Spleen (tissue), 11 donors: ENCODE measurements around the gene RPL10. TPM values are rescaled to one million over a fixed set of nuclear protein-coding genes. Genes with fewer than 3 reads are reported as not detected.

Experiments used
- DNase-seq: peaks from one replicate; pipeline ENCODE4 v3.0.0-alpha.2; 2020
- H3K27ac ChIP-seq, 8 donors: fragments of 200-600 bp; sonication (generic) in 7 of 8; 1 replicate in 4 of 8; 2 replicates in 4 of 8; pipeline versions ENCODE4 v1.5.0 to v1.8.0; 2016 to 2021; ENCODE audit warnings: inconsistent platforms in 4 of 8, mild to moderate bottlenecking in 4 of 8, moderate library complexity in 1 of 8
- H3K27me3 ChIP-seq, 7 donors: fragments of 200-600 bp; sonication (generic) in 6 of 7; replicated peaks in 1 of 7; 1 replicate in 4 of 7; 2 replicates in 3 of 7; pipeline versions ENCODE4 v1.5.0 to v1.8.0; 2016 to 2021; ENCODE audit warnings: inconsistent platforms in 3 of 7, mild to moderate bottlenecking in 1 of 7
- H3K36me3 ChIP-seq, 6 donors: fragments of 200-600 bp; sonication (generic) in 5 of 6; 1 replicate in 4 of 6; 2 replicates in 2 of 6; pipeline versions ENCODE4 v1.5.0 to v1.8.0; 2016 to 2021; ENCODE audit warnings: inconsistent platforms in 2 of 6
- H3K4me1 ChIP-seq, 6 donors: fragments of 200-600 bp; sonication (generic) in 5 of 6; 1 replicate in 3 of 6; 2 replicates in 3 of 6; pipeline versions ENCODE4 v1.5.0 to v1.8.0; 2016 to 2021; ENCODE audit warnings: inconsistent platforms in 3 of 6
- H3K4me3 ChIP-seq, 8 donors: fragments of 200-600 bp; sonication (generic) in 7 of 8; 1 replicate in 4 of 8; 2 replicates in 4 of 8; pipeline versions ENCODE4 v1.5.0 to v1.8.0; 2016 to 2021; ENCODE audit warnings: inconsistent platforms in 4 of 8, mild to moderate bottlenecking in 4 of 8, moderate library complexity in 2 of 8
- H3K9me3 ChIP-seq, 8 donors: fragments of 200-600 bp; sonication (generic) in 7 of 8; 1 replicate in 4 of 8; 2 replicates in 4 of 8; pipeline versions ENCODE4 v1.5.0 to v1.8.0; 2016 to 2021; ENCODE audit warnings: inconsistent platforms in 4 of 8
- POLR2A ChIP-seq, 3 donors: fragments of 450-650 bp; IDR thresholded peaks; one replicate each; pipeline ENCODE4 v1.5.1; 2017; ENCODE audit warnings: antibody characterized with exemption in 3 of 3, mild to moderate bottlenecking in 1 of 3
- POLR2AphosphoS5 ChIP-seq, 3 donors: sonication (generic); formaldehyde crosslinking; IDR thresholded peaks; one replicate each; pipeline ENCODE4 v1.5.1; 2017; ENCODE audit warnings: antibody characterized with exemption in 3 of 3
- WGBS, 5 donors: extraction: QIAGEN DNeasy Blood & Tissue Kit in 3 of 5; methylation state at CpG; one replicate each; pipeline versions ENCODE4 v1.1.5 to v1.1.7; 2013 to 2018; 5-methylcytosine and 5-hydroxymethylcytosine counted together
- intact Hi-C: fragments of 100-400 bp; cut with DNase I; formaldehyde crosslinking; loops from one replicate; pipeline ENCODE4 v1.15.0; 2023; ENCODE audit warnings: low total_unique reads
- polyA plus RNA-seq, 3 donors: library from polyadenylated mRNA; stranded (reverse); fragments of 200-250 nt; gene quantifications; one replicate each; pipeline ENCODE4 v1.2.1, GENCODE V29; 2013
- total RNA-seq, 7 donors: library from RNA; depleted of rRNA in 3 of 7; stranded (reverse); fragments of >200 nt in 3 of 7; fragmentation: NEBNext Ultra II Directional in 4 of 7; extraction: Animal tissue kit (Norgen Biotek cat#: 25700) in 4 of 7; gene quantifications; one replicate each; pipeline versions ENCODE4 v1.1.0 to v1.2.1, GENCODE V29; 2016 to 2021
- TF ChIP-seq, protein P1 (sequence below), 11 experiments: fragments of 200-600 bp in 7 of 11; fragments of 450-650 bp in 4 of 11; sonication (generic) in 4 of 11; IDR thresholded peaks in 8 of 11; conservative IDR thresholded peaks in 3 of 11; 1 replicate in 7 of 11; 2 replicates in 4 of 11; pipeline versions ENCODE4 v1.4.0 to v1.8.0; 2016 to 2021; ENCODE audit warnings: antibody characterized with exemption in 11 of 11, inconsistent platforms in 4 of 11, mild to moderate bottlenecking in 1 of 11
- donor health status: healthy with polysubstance abuse.
- donor health status: DM: no; HTN: no; CAD: no; lungs with moderate emphysema.
- donor health status: DM: no; HTN: no; CAD: no.
- donor health status: Bipolar disorder and iron deficiency.
- donor health status: healthy.
- donor health status: DM: no; HTN: no; CAD: no.
- donor health status: DM: yes; HTN: yes; CAD: no.

The RPL10 gene
- total and polyA plus RNA-seq, 10 donors = 2,711 to 9,324 (median 3,504) TPM

DNA sequence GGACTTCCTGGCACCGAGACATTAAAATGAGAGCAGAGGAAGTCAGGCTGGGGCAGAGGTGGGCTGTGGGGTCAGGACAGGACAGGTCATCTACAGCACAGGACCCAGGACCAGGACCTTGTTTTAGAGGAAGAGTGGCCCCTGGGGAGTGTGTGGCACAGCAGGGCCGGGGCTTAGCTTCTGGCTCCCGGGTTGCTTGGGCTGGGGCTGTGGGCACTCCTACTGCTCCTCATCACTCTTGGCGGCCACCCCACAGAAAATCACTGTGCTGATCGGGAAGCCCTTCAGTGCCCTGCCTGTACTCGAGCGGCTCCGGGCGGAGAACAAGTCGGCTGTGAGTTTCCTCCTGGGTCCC lies 22.2 kb downstream of the RPL10 start:
- Histone ChIP-seq H3K4me3 (no peak overlapping the region), H3K36me3 (peaks cover 0 to 27% (median 0%) of the 10 kb centered on the region in 6 donors), H3K9me3 (no peaks in the 10 kb centered on the region), H3K4me1 (peaks cover 0 to 24% (median 0%) of the 10 kb centered on the region in 6 donors), H3K27ac (peak overlapping the region in 4 of 8 donors; percentile 18 to 68 (median 52)), H3K27me3 (no peaks in the 10 kb centered on the region)
- TF ChIP-seq POLR2AphosphoS5 (IDR thresholded peaks at IDR 0.05) (peak in 1 of 3 donors; percentile 6), POLR2A (IDR thresholded peaks at IDR 0.05) (no peak)
- TF ChIP-seq, protein P1, sequence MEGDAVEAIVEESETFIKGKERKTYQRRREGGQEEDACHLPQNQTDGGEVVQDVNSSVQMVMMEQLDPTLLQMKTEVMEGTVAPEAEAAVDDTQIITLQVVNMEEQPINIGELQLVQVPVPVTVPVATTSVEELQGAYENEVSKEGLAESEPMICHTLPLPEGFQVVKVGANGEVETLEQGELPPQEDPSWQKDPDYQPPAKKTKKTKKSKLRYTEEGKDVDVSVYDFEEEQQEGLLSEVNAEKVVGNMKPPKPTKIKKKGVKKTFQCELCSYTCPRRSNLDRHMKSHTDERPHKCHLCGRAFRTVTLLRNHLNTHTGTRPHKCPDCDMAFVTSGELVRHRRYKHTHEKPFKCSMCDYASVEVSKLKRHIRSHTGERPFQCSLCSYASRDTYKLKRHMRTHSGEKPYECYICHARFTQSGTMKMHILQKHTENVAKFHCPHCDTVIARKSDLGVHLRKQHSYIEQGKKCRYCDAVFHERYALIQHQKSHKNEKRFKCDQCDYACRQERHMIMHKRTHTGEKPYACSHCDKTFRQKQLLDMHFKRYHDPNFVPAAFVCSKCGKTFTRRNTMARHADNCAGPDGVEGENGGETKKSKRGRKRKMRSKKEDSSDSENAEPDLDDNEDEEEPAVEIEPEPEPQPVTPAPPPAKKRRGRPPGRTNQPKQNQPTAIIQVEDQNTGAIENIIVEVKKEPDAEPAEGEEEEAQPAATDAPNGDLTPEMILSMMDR (IDR thresholded peaks at IDR 0.05 in 8 of 11, conservative IDR thresholded peaks at IDR 0.05 in 3 of 11) = no peak
- no peak for DNase-seq
- 50 to 83% (median 79%) methylated on average over 1 to 10 of the region's 10 CpGs for WGBS, 5 donors
- intact Hi-C loops = no loop called here

DNA sequence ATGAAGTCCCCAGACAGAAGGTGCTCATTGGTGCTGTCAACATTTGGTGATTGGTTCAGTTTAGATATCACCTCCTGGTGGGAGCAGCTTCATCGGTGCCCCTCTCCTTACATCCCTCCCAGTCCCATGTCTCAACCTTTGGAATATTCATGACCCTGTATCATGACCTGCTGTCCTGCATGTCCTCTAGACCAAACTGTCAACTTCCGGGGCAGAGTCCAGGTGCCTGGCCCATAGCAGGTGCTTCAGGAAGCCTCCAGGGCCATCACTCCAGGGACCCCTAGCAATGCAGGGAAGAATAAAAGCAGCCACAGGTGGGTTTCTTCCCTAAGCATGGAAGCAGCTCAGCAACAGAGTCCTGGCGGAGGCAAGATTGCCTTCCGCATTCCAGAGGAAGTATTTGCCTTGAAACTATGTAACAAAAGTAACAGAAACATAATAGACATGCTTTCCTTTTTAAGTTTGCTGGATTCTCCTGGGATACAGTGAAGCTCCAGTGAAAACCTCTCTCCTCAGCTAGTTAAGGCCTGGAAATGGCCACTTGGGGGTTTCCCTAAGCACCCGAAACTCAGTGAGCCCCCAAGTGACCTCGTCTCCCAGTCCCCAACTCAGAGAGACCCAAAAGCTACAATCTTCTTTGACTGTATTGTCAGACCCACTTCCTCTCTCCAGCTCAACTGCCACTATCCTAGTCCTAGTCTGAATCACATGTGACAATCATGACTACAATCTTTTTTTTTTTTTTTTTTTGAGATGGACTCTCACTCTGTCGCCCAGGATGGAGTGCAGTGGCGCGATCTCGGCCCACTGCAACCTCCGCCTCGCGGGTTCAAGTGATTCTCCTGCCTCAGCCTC lies 29.0 kb downstream of the RPL10 start:
- peaks cover 3 to 58% (median 24%) of the 10 kb centered on the region in 6 donors for H3K4me1 ChIP-seq
- H3K9me3 ChIP-seq = no peaks in the 10 kb centered on the region
- DNase-seq = no peak
- TF ChIP-seq, protein P1 (IDR thresholded peaks at IDR 0.05 in 8 of 11, conservative IDR thresholded peaks at IDR 0.05 in 3 of 11) = no peak
- TF ChIP-seq POLR2AphosphoS5 (IDR thresholded peaks at IDR 0.05) = no peak
- no peak for TF ChIP-seq POLR2A (IDR thresholded peaks at IDR 0.05)
- peak overlapping the region in 5 of 8 donors; percentile 32 to 94 (median 92) for H3K27ac ChIP-seq
- peaks cover 0 to 7% (median 4%) of the 10 kb centered on the region in 6 donors for H3K36me3 ChIP-seq
- 68 to 84% (median 82%) methylated on average over 11 to 13 of the region's 13 CpGs for WGBS, 5 donors
- no peaks in the 10 kb centered on the region for H3K27me3 ChIP-seq
- H3K4me3 ChIP-seq = peak overlapping the region in 3 of 8 donors; percentile 62 to 86 (median 76)
- intact Hi-C loops = no loop called here

DNA sequence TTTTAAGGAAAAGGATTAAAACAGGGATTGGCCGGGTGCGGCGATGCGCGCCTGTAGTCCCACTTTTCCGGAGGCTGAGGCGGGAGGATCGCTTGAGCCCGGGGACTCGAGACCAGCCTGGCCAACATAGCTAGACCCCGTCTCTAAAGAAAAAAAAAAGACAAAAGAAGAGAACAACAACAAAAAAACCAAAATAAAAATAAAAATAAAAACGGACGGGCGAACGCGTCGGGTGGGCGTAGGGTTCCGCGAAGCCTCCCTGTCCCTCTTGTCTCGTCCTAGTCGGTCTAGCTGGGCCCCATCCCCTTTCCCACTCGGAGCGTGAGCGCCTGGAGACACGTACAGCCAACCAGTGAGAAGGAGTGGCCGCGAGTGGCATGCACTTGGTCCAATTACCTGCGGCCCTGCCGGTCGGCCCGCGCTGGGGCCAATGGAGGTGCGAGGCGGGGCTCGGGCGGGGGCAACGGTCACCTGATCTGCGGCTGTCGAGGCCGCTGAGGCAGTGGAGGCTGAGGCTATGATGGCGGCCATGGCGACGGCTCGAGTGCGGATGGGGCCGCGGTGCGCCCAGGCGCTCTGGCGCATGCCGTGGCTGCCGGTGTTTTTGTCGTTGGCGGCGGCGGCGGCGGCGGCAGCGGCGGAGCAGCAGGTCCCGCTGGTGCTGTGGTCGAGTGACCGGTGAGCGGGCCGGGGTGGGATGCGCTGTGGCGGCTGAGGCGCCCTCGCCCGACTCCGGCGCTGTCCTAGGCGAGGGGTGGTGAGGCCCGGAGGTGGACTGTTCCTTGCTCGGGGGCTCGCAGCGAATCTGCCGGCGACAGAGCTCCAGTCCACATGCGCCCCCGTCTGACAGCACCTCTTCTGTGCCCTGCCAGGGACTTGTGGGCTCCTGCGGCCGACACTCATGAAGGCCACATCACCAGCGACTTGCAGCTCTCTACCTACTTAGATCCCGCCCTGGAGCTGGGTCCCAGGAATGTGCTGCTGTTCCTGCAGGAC lies 30.3 kb downstream of the RPL10 start, which contains the start of gene ATP6AP1:
Gene ATP6AP1, plus strand, starts transcription at position 502 of the 996 bp plus-strand sequence. Its CDS starts 16 bp downstream, at position 518.
- H3K36me3 ChIP-seq = peaks cover 0 to 20% (median 12%) of the 10 kb centered on the region in 6 donors
- 7 to 56% (median 22%) methylated on average over 42 to 87 of the region's 87 CpGs for WGBS, 5 donors
- H3K27me3 ChIP-seq = no peaks in the 10 kb centered on the region
- H3K27ac ChIP-seq = peak within 1 kb of the TSS; percentile 70 to 94 (median 90)
- peak within 1 kb of the TSS; percentile 62 to 86 (median 63) for H3K4me3 ChIP-seq
- H3K4me1 ChIP-seq = peaks cover 3 to 61% (median 26%) of the 10 kb centered on the region in 6 donors
- peak; percentile 94 for DNase-seq
- intact Hi-C loops = no loop called here
- TF ChIP-seq POLR2AphosphoS5 (IDR thresholded peaks at IDR 0.05) (peak; percentile 86 to 91 (median 90)), POLR2A (IDR thresholded peaks at IDR 0.05) (peak in 2 of 3 donors; percentile 26 to 51)
- TF ChIP-seq, protein P1 (IDR thresholded peaks at IDR 0.05 in 8 of 11, conservative IDR thresholded peaks at IDR 0.05 in 3 of 11) = no peak
- H3K9me3 ChIP-seq = no peaks in the 10 kb centered on the region
